HG03558 (cell line): ENCODE results near the gene RAPGEF1.
"Not testable (repeated sequence)": the region's sequence is repeated elsewhere in the genome, so short reads cannot be mapped to it uniquely, and the experiment has no call there.

Experiments
- ATAC-seq: cut with Tn5 transposase; IDR thresholded peaks from one replicate; pipeline ENCODE4 v1.9.1; 2021; ENCODE audit warnings: moderate number of reproducible peaks; ENCODE audit not compliant: unreplicated experiment; ENCODE audit errors: extremely low read depth

The RAPGEF1 gene

GRCh38 chr9:131674425-131675421 lies 65.2 kb downstream of the RAPGEF1 start:
- no peak for ATAC-seq

- ATAC-seq, result no peak
Measured at GRCh38 chr9:131673531-131673930, 66.3 kb downstream of the RAPGEF1 start.

GRCh38 chr9:131673068-131673467 lies 66.8 kb downstream of the RAPGEF1 start:
- ATAC-seq, result no peak

GRCh38 chr9:131672451-131672850 lies 67.4 kb downstream of the RAPGEF1 start:
- ATAC-seq, result no peak

- no peak for ATAC-seq
Measured at GRCh38 chr9:131671133-131671520, 68.7 kb downstream of the RAPGEF1 start.

- no peak for ATAC-seq
Measured at GRCh38 chr9:131670247-131671132, 69.4 kb downstream of the RAPGEF1 start.

GRCh38 chr9:131669269-131670157 lies 70.4 kb downstream of the RAPGEF1 start:
- no peak for ATAC-seq

GRCh38 chr9:131668439-131669268 lies 71.2 kb downstream of the RAPGEF1 start:
- ATAC-seq, result no peak

GRCh38 chr9:131668057-131668438 lies 71.8 kb downstream of the RAPGEF1 start:
- no peak for ATAC-seq

- no peak for ATAC-seq
Measured at GRCh38 chr9:131667576-131667975, 72.3 kb downstream of the RAPGEF1 start.

GRCh38 chr9:131666774-131667173 lies 73.1 kb downstream of the RAPGEF1 start:
- no peak for ATAC-seq

GRCh38 chr9:131666029-131666428 lies 73.8 kb downstream of the RAPGEF1 start:
- no peak for ATAC-seq

GRCh38 chr9:131663288-131663687 lies 76.6 kb downstream of the RAPGEF1 start:
- no peak for ATAC-seq

- not testable (repeated sequence) for ATAC-seq
Measured at GRCh38 chr9:131662289-131662621, 77.6 kb downstream of the RAPGEF1 start.

- no peak for ATAC-seq
Measured at GRCh38 chr9:131661568-131662288, 78.1 kb downstream of the RAPGEF1 start.

- no peak for ATAC-seq
Measured at GRCh38 chr9:131660466-131661405, 79.1 kb downstream of the RAPGEF1 start.

- ATAC-seq, result no peak
Measured at GRCh38 chr9:131658377-131659129, 81.3 kb downstream of the RAPGEF1 start.
